Spinal cord (tissue), 10 donors: ENCODE measurements around the gene TMPRSS7. TPM values are rescaled to one million over a fixed set of nuclear protein-coding genes. Genes with fewer than 3 reads are reported as not detected.

Experiments
- DNase-seq, 6 donors: peaks; one replicate each; pipeline versions ENCODE4 v3.0.0 to v3.0.0-alpha.2; 2013 to 2015; ENCODE audit warnings: low spot score in 6 of 6, low read depth in 4 of 6
- H3K27ac ChIP-seq: one replicate; pipeline ENCODE4 v1.5.1; 2013; ENCODE audit warnings: low read depth, low read length, control low read depth
- H3K27me3 ChIP-seq: one replicate; pipeline ENCODE4 v1.6.1; 2013; ENCODE audit warnings: low read length; ENCODE audit not compliant: control insufficient read depth, insufficient read depth
- H3K36me3 ChIP-seq: one replicate; pipeline ENCODE4 v1.6.1; 2013; ENCODE audit warnings: low read length; ENCODE audit not compliant: control insufficient read depth, insufficient read depth
- H3K4me1 ChIP-seq: one replicate; pipeline ENCODE4 v1.6.1; 2013; ENCODE audit warnings: low read length; ENCODE audit not compliant: control insufficient read depth, insufficient read depth
- H3K4me3 ChIP-seq: one replicate; pipeline ENCODE4 v1.5.1; 2013; ENCODE audit warnings: low read depth, low read length, control low read depth
- H3K9me3 ChIP-seq: one replicate; pipeline ENCODE4 v1.6.1; 2013; ENCODE audit warnings: low read length; ENCODE audit not compliant: control insufficient read depth, insufficient read depth
- WGBS: methylation state at CpG from one replicate; pipeline ENCODE4 v1.1.5; 2013; ENCODE audit warnings: missing lambda C conversion rate; ENCODE audit not compliant: insufficient coverage; 5-methylcytosine and 5-hydroxymethylcytosine counted together
- polyA plus RNA-seq, 2 donors: library from polyadenylated mRNA; unstranded; fragments of 120-200 nt; gene quantifications; one replicate each; pipeline ENCODE4 v1.2.1, GENCODE V29; 2013; ENCODE audit not compliant: insufficient read length in 2 of 2
- total RNA-seq, 2 donors: library from RNA; depleted of rRNA in 1 of 2; stranded (reverse); fragments of 120-200 nt in 1 of 2; fragments of >200 nt in 1 of 2; gene quantifications; one replicate each; pipeline versions ENCODE4 v1.2.3 to v1.2.4, GENCODE V29; 2013 to 2014
- donor health status: healthy.

The TMPRSS7 gene
- total and polyA plus RNA-seq, 4 donors: 0.30 to 0.69 (median 0.51) TPM

DNA sequence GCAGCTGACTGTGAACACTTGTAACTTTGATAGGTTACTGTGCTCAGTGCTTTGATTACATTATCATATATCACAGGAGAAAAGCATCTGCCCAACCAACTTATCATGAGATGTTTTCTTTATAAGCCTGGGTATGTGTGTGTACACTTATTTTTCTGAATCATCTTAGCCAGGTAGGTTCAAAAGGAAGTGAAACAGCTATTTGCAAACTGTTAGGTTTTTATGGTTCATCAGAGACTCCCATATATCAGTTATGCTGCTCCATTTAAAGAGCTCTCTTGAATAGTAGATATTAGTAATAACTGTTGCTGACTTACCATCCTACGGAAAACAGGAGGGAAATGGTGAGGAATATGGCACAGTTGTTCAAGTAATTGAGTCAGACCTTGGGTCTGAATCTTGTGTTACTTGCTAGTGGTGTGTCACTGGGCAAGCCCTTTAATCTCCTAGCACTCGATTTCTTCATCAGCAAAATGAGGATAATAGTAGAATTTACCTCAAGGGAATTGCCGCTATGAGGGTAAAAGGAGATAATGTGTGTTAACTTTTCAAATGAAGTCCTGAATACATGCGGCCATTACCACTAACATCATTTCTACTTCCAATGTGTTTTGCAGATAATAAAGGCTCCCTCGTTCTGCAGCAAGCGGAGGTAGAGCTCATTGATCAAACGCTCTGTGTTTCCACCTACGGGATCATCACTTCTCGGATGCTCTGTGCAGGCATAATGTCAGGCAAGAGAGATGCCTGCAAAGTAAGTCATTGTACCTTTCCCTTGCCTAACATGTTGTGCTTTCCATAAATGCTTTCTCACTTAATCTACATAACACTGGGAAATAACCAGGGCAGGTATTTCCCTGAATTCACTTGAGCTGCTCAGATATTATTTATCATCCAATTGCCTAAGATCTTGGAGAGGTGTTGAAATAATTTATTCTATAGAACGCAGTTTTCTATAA lies 43.9 kb downstream of the TMPRSS7 start:
- H3K4me1 ChIP-seq: no peaks in the 10 kb centered on the region
- H3K4me3 ChIP-seq: no peak overlapping the region
- H3K27me3 ChIP-seq: no peaks in the 10 kb centered on the region
- 88% methylated on average over 5 of the region's 10 CpGs for WGBS
- peak in 1 of 6 donors; percentile 9 for DNase-seq
- H3K36me3 ChIP-seq: no peaks in the 10 kb centered on the region
- no peak overlapping the region for H3K27ac ChIP-seq
- H3K9me3 ChIP-seq: no peaks in the 10 kb centered on the region

DNA sequence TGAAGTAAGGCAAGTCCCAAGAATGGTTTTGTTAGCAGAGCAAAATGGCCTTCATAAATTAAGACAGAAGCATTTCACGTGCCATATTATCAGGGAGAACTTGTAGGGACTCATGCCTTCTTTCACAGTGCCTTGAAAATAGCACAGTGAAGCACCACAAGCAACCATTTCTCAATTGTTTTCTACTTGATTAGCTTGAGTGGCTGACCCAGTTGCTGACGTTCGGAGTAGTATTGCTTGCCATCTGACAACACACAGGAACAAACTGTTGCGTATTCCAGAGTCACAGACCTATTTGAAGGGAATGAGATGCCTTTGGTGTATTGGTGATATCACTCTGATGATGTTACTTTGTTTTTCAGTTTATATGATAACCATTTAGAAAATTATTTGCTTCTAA lies 48.7 kb downstream of the TMPRSS7 start:
- H3K4me1 ChIP-seq: peaks cover 14% of the 10 kb centered on the region
- 83% methylated on average over 1 of the region's 4 CpGs for WGBS
- H3K4me3 ChIP-seq: no peak overlapping the region
- peaks cover 20% of the 10 kb centered on the region for H3K27me3 ChIP-seq
- no peaks in the 10 kb centered on the region for H3K36me3 ChIP-seq
- H3K27ac ChIP-seq: no peak overlapping the region
- no peaks in the 10 kb centered on the region for H3K9me3 ChIP-seq
- DNase-seq: no peak

DNA sequence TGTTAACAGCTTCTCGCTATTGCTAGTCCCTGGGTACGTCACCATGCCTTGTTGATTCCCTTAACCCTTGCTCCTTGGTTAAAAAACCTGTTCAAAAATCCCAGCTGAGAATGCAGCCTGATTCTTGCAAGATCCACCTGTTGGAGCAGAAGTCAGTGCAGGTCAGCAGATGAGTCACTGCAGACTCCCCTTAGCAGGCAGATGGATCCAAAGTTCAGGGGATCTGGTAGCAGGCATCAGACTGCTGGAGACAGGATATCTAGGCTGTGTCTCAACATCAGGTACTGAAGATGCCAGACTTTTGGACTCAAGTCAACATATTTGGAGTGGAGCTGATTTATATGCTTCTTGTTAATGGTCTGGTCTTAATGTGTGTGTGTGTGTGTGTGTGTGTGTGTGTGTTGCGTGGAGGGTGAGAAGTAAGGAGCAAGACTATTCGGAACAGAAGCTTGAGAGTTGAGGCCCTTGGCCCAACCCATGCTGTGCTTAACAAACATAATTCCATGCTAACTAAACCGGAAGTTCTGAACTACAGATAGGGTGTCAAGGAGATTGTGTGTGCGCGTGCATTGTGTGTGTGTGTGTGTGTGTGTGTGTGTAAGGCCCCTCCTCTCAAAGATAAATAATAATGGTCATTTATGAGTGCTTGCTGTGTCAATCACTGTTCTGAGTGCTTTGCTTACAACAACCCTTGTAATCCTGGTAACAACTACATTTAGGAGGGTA lies 50.6 kb downstream of the TMPRSS7 start:
- no peak overlapping the region for H3K27ac ChIP-seq
- peaks cover 14% of the 10 kb centered on the region for H3K4me1 ChIP-seq
- DNase-seq: no peak
- H3K27me3 ChIP-seq: peaks cover 20% of the 10 kb centered on the region
- no peaks in the 10 kb centered on the region for H3K9me3 ChIP-seq
- H3K36me3 ChIP-seq: no peaks in the 10 kb centered on the region
- 93% methylated on average over 2 of the region's 7 CpGs for WGBS
- no peak overlapping the region for H3K4me3 ChIP-seq

DNA sequence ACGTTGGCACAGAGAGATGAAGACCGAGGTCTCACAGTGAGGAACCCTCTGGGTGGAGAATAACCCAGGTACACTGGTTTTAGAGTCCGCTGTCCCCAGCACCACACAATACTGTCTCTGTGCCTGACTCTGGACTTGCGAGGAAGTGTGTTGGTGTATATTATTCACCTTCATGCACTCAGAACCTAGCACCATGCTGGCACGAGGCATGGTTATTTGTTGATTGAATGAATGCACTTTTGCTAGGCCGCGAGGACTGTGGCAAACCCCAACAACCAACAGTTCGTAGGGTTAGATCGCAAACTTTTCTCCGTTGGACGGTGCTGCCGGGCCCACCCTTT lies 51.2 kb downstream of the TMPRSS7 start:
- H3K27ac ChIP-seq: no peak overlapping the region
- peaks cover 14% of the 10 kb centered on the region for H3K4me1 ChIP-seq
- WGBS: 11% methylated on average over 8 of the region's 12 CpGs
- DNase-seq: no peak
- peaks cover 20% of the 10 kb centered on the region for H3K27me3 ChIP-seq
- H3K9me3 ChIP-seq: no peaks in the 10 kb centered on the region
- no peaks in the 10 kb centered on the region for H3K36me3 ChIP-seq
- peak overlapping the region; percentile 65 for H3K4me3 ChIP-seq

DNA sequence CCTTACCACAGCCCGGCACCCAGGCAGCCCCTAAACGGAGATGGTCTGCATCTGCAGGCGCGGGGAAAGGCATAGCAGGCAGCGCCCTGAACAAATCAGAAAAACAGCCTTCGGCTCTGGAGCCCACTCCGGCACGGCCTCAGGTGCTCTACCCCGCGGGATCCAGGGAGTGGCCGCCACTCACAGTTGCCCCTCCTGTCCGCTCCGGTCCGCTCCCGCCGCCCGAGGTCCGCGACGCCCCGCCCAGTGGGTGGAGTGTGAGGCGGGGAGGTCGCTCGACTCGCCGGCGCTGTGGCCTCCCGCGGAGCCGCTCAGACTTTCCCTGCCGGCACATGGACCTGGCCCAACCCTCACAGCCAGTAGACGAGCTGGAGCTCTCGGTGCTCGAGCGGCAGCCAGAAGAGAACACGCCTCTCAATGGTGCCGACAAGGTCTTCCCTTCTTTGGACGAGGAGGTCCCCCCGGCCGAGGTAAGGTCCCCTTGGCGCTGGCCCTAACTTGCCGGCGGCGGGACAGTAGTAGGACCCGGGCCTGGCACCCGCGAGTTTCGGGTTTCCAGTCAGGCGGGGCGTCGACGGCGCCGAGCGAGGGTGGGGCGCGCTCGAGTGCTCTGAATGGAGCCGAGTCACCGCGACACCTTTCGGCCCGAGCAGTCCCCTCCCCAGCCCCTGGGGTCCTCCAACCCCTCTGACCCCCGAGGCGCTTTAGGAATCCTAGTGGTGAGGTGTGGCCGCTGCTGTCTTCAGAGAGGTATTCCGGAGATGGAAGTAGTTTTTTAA lies 51.7 kb downstream of the TMPRSS7 start, which contains the start of gene C3orf52:
TSS of gene C3orf52 (plus strand) at position 314 of the 779 bp plus-strand sequence. CDS start at position 333, 19 bp downstream.
- Histone ChIP-seq H3K4me1 (peaks cover 14% of the 10 kb centered on the region), H3K27ac (no peak within 1 kb of the TSS), H3K36me3 (no peaks in the 10 kb centered on the region), H3K9me3 (no peaks in the 10 kb centered on the region), H3K4me3 (peak within 1 kb of the TSS; percentile 65), H3K27me3 (peaks cover 20% of the 10 kb centered on the region)
- 0% methylated on average over 63 of the region's 67 CpGs for WGBS
- DNase-seq: peak; percentile 13 to 81 (median 32)

DNA sequence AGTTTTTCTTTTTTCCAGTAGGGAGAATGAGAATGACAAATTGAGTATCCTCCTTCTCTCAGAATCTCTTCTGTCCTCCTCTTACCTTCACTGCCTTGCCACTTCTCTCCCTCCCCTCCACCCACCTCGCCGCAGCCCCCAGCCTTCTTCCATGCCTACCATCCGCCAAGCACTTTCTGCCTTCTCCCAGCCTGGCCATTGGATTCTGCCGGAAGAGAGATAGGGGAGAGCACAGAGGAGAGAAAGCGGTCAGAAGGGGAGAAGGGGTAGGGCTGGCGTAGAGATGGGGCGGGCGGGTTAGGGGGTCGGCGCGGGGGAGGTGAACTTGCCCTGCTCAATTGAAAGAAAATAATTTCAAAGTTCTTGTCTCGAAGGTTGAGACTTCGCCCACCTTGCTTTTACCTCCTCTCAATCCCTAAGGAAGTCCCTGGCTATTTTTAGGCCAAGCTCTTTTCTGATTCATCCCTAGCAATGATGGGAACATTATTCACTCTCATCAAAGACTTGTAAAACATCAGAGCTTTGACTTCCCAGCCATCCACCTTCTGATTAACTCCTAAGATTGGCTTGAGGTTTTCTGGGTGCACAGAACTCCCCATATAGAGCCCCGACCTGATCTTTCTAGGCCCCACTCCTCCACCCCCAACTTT lies 52.5 kb downstream of the TMPRSS7 start:
- DNase-seq: no peak
- Histone ChIP-seq H3K9me3 (no peaks in the 10 kb centered on the region), H3K27me3 (peaks cover 20% of the 10 kb centered on the region), H3K27ac (no peak overlapping the region), H3K4me1 (peaks cover 14% of the 10 kb centered on the region), H3K4me3 (peak overlapping the region; percentile 65), H3K36me3 (no peaks in the 10 kb centered on the region)
- WGBS: 41% methylated on average over 5 of the region's 14 CpGs

DNA sequence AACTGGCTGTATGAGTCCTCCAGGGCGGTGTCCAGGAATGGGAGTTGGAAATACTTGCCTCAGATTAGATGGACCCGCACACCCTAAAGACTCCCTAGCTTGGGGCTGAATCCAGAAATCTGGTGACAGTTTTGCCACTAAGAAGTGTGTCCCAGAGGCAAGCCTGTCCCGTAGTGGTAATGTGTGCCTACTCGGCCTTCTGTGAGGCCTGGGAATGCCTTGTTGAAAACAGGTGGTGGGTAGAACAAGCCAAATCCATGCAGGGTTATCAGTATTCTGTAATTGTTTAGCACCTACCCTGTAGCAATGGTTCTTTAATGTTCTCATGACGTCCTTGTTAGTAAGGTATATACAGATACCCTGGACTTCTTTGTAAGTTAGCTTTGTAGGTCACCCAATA lies 53.2 kb downstream of the TMPRSS7 start:
- DNase-seq: no peak
- Histone ChIP-seq H3K9me3 (no peaks in the 10 kb centered on the region), H3K27ac (no peak overlapping the region), H3K4me1 (peaks cover 14% of the 10 kb centered on the region), H3K4me3 (no peak overlapping the region), H3K27me3 (peaks cover 20% of the 10 kb centered on the region), H3K36me3 (no peaks in the 10 kb centered on the region)
- WGBS: 83% methylated on average over 4 of the region's 5 CpGs

DNA sequence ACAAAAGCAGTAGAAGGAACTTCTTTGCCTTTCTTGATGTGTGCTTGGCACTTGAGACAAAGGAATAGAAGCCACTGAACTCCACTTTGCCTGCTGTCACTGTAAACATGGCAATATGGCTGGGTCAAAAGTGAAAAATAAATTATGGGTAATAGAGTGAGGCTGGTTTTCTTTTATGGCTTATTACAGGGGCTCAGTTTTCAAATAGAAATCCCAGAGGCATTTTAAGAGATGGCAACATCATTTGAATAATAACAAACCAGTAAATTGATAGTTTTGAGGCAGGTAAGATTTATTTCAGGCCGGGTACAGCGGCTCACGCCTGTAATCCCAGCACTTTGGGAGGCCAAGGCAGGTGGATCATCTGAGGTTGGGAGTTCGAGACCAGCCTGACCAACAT lies 54.4 kb downstream of the TMPRSS7 start:
- no peak overlapping the region for H3K27ac ChIP-seq
- no peaks in the 10 kb centered on the region for H3K36me3 ChIP-seq
- no peak for DNase-seq
- H3K9me3 ChIP-seq: no peaks in the 10 kb centered on the region
- no CpG with 5 or more reads among the region's 4 CpGs for WGBS
- H3K4me1 ChIP-seq: peaks cover 14% of the 10 kb centered on the region
- H3K4me3 ChIP-seq: no peak overlapping the region
- peaks cover 20% of the 10 kb centered on the region for H3K27me3 ChIP-seq
